DMS79 (cell line): ENCODE results near the gene LRRC52.
A peak's percentile ranks its signal among the peaks of the same experiment; 100 is the strongest.
"Not testable (repeated sequence)": the region's sequence is repeated elsewhere in the genome, so short reads cannot be mapped to it uniquely, and the experiment has no call there.

Source experiments
- DNase-seq: peaks from one replicate; lab custom pipeline; 2025; lab: John Stamatoyannopoulos, UW

LRRC52 gene

GRCh38 chr1:165581926-165582325, 38.1 kb downstream of the LRRC52 start:
- no peak for DNase-seq

- DNase-seq: no peak
Measured at GRCh38 chr1:165586398-165586797, 42.6 kb downstream of the LRRC52 start.

GRCh38 chr1:165591391-165591790, 47.6 kb downstream of the LRRC52 start:
- not testable (repeated sequence) for DNase-seq

GRCh38 chr1:165592945-165593823, 49.4 kb downstream of the LRRC52 start:
- DNase-seq: peak; percentile 12

GRCh38 chr1:165595246-165595938, 51.6 kb downstream of the LRRC52 start:
- no peak for DNase-seq

- DNase-seq: peak; percentile 90
Measured at GRCh38 chr1:165597883-165598675, 54.3 kb downstream of the LRRC52 start.

GRCh38 chr1:165598676-165599059, 54.9 kb downstream of the LRRC52 start:
- DNase-seq: peak; percentile 21

GRCh38 chr1:165600793-165601192, 57.0 kb downstream of the LRRC52 start:
- DNase-seq: no peak

- no peak for DNase-seq
Measured at GRCh38 chr1:165603810-165604209, 60.0 kb downstream of the LRRC52 start.

GRCh38 chr1:165605246-165605645, 61.4 kb downstream of the LRRC52 start:
- no peak for DNase-seq

GRCh38 chr1:165606676-165607075, 62.9 kb downstream of the LRRC52 start:
- not testable (repeated sequence) for DNase-seq

GRCh38 chr1:165610866-165611265, 67.1 kb downstream of the LRRC52 start:
- DNase-seq: peak; percentile 18

- no peak for DNase-seq
Measured at GRCh38 chr1:165612062-165612461, 68.3 kb downstream of the LRRC52 start.
